GM21619 (cell line): Measurements from ENCODE around the gene IMMP2L.
"Not testable (repeated sequence)": the region's sequence is repeated elsewhere in the genome, so short reads cannot be mapped to it uniquely, and the experiment has no call there.

ENCODE experiments used
- ATAC-seq: cut with Tn5 transposase; IDR thresholded peaks from one replicate; pipeline ENCODE4 v1.9.1; 2021; ENCODE audit not compliant: unreplicated experiment

IMMP2L gene

DNA sequence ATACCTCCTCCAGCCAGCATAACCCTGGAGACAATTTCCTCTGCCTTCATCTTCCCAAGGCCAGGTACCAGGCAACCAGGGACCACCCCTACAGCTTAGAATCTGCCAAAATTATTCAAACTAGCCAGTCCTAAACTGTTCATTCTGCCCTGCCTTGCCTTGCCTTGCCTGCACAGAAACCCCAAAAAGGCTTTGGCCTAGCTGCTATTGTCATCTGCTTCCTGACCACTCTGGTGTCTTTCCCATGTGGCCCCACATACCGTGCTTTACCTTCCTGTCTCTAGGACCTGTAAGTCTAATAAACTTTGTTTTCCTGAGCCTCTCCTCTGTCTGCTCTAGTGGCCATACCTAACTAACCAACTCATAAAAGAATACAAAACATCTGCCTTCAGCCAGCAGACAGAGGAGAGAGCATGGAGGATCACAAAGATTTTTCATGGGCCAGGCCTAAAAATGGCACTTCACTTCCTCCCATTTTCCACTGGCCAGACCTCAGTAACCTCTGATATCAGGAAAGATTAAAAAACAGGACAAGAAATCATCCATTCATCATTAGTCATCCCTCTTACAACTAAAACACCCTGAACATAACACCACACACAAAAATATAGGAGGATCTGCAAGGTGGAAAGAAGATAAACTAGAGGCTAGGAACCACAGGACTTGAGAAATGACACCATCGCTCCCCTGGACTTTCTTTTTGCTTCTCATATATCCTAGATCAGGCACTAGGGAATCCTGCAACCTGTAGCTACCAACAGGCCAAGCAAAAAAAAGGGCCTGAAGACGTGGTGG is 51.5 kb downstream of the IMMP2L start:
- no peak for ATAC-seq

DNA sequence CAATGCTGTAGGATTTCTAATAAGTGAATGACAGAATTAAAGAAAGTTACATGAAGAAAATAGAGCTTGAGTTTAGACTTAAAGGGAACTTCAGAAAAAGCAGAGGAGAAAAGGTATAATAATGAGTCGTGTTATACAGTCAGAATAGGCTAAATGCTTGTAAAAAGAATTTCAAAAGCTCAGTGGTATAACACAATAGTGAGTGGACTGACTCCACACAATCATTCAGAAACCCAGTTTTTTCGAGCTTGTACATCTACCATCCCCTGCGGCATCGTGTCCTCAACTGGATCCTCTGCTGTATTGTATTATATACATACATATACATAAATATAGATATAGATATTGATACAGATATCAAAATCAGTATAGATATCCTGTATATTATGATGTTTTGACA is 52.2 kb downstream of the IMMP2L start:
- no peak for ATAC-seq

DNA sequence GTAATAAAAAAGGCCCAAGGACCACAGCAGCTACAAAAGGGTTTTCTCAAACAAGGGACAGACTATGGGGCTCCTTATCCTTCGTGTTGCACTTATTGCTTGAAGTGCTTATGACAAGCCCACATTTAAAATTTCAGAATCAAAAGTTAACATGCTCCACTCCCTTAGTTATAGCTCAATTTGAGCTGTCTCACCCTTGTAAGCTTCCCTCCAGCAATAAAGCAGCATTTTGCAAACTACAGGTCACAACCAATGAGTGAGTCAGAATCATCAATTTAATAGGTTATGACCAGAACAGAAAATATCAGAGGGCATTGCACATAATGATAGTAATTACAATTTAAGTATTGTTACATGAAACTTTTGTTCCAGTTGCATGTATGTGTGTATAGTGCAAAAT is 53.0 kb downstream of the IMMP2L start:
- ATAC-seq, result no peak

DNA sequence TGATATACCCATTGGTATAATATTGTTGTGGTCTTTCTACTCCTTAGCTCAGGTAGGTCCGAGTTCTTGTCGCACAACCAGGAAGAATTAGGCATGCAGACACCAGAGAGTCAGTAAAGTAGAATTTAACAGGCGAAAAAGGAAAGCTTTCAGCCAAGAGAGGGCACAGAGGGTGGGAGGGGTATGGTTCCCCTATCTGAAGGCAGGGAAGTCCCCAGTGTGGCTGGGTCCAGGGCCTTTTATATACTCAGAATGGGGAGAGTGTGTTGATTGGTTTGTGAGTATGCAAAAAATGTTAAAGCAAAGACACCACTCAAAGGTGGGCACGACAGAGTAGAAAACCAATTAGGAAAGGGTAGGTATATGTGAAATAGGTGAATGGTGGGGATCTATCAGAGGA is 53.9 kb downstream of the IMMP2L start:
- no peak for ATAC-seq

DNA sequence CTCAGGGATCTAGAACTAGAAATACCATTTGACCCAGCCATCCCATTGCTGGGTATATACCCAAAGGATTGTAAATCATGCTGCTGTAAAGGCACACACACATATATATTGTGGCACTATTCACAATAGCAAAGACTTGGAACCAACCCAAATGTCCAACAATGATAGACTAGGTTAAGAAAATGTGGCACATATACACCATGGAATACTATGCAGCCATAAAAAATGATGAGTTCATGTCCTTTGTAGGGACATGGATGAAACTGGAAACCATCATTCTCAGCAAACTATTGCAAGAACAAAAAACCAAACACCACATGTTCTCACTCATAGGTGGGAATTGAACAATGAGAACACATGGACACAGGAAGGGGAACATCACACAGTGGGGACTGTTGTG is 56.9 kb downstream of the IMMP2L start:
- ATAC-seq, result not testable (repeated sequence)

DNA sequence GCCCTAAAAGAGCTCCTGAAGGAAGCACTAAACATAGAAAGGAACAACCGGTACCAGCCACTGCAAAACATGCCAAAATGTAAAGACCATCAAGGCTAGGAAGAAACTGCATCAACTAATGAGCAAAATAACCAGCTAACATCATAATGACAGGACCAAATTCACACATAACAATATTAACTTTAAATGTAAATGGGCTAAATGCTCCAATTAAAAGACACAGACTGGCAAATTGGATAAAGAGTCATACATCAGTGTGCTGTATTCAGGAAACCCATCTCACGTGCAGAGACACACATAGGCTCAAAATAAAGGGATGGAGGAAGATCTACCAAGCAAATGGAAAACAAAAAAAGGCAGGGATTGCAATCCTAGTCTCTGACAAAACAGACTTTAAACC is 60.5 kb downstream of the IMMP2L start:
- ATAC-seq, result not testable (repeated sequence)

DNA sequence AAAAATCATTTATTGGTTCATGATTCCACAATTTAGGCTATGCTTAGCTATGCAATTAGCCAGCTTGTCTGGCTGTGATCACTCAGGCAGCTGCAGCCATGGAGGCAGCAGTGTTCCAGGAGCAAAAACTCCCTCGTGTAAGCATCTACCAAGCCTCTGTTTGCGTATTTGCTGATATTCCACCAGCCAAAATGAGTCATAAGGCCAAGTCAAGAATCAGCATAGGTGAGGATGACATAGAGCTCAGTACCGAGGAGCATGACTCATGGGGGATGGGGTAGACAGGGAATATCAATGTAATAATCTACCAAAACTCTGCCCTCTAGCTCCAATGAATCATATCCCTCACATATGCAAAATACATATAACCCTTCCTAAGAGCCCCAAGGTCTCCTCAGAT is 63.3 kb downstream of the IMMP2L start:
- ATAC-seq, result no peak

DNA sequence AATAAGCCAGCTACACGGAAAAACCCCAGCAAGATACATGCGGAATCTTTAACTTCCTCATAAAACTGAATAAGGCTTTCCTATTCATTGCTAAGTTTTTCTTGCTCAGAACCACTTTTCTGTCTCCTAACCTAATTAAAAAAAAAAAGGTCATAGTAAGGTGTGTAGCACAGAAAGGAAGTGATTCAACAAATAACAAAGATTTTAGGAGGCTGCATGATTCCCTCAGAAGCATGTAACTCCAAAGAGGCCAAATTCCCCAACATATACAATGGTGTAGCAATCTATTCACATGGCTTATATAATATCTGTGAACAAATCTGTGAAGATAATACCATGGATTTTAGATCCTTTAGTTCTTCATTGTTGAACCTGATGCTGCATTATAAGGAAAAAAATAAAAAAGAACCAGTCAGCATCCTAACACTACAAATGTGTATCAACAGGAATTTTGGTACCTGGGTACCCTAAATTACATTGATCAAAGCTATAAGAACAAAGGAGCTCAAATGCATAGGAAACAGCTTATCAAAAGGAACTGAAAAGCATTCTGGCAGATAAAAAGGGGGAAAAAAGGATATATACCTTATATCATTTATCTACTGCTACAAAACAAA is 63.8 kb downstream of the IMMP2L start:
- no peak for ATAC-seq

DNA sequence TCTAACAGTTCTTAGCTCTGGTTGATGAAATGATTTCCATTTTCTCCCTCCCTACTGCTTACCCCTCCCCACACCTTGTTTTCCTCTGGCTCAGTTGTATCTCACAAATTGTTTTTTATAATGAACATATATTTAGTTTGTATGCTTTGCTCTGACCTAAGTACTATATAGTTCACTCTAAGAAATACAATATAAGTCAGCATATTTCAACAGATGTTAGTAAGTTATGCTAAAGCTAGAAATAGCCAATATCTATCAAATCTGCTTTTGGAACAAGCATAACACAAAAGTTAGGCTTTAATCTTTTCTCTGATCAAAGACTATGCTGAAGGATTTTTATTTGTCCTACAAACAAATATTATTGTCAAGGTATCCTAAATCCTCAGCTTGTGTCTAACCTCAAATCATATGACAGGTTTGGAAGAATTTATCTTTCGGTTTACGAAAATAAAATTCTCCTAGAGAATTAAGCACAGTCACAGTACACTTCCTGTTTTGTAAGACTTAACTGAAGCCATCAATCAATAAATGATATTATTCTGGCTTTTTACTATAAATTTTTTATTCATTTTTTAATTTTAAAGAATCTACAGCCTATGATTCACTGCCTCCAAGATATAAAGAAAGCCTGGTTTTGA is 67.0 kb downstream of the IMMP2L start:
- no peak for ATAC-seq

DNA sequence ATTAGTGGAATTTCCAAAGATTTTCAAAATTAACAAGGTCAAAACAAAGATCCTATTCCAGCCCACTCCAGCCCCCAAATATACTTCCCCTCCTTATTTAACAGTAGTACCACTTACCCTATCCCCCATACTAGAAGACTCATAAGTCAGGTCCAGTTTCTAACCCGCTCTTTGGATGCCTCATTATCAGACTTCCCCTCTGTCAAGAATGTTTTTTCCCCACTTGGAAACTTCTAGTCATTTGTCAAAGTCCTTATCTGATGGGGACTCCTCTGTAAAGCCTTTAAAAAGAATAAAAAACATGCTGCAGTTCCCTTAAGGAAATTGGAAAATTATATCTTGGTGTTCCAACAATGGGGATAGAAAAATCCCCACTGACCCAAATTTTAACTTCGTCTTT is 70.1 kb downstream of the IMMP2L start:
- no peak for ATAC-seq

DNA sequence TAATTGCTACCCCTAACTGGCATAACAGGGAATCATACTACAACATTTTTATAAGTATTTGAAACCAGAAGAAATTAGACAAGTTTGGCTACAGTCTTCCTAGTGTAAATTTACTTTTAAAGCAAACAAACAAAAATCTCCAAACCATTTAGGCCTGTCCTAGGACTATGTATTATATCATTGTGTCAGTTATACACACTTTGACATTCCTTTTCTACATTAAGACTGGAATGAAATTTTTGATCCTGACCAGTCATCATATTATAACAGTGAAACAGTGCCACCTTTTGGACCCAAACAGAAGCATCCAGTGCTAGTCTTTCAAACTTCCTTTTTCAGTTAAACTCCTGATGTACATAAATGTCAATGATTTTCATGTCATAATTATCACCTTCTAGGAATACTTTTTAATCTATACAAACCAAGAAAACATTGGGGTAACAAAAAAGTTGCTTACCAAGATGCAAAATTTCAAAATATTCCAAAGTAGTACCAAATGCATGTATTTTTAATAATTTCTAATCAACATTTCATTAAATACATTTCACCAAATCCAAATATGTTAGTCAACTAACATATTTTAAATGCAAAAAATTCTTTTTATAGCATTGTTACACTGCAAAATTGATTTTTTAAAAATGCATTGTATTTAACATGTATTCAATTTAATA is 75.7 kb downstream of the IMMP2L start:
- peak; percentile 82 for ATAC-seq

DNA sequence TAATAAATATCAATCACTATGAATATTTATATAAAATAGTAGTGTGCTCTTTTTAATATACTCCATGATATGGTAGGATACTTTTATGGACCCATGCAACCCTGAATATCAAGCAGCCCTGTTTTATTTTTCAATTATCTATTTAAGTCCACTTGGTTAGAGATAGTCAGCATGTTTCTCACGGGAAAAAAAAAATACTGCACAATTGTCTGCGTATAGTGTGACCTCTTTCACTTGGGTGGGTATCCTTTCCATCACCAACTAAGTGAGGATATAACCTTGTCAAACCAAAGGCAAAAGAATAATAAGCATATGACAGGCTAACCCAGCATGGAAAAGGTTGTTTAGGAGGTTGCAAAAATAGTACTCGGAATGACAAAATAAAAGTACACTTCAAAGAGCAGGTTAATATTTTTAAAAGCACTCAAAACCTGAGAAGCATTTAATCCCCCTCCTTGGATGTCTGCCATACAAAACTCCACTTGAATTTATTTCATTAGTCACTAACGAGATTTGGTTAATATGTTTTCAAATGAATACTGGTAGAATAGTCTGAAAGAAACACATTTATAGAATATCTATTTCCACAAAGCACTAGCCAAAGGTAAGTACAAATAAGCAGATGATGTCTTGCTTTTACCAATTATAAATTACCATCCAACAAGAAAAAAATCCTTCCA is 76.5 kb downstream of the IMMP2L start:
- no peak for ATAC-seq

DNA sequence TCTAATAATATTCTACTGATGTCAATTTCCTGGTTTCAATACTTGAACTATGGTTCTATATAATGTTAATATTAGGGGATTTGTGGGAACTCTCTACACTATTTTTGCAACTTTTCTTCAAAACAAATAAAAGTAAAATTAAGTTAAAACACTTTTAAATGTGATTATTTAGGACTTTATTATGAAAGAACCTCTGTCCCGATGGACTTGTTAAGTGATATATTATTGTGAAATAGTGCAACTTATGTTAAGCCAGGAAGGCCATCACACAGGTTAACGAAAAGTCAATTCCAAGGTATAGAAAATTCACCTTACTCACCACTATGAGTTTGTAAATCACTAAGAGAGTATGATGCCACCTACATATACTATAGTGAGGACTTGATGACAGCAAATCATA is 79.2 kb downstream of the IMMP2L start:
- no peak for ATAC-seq

DNA sequence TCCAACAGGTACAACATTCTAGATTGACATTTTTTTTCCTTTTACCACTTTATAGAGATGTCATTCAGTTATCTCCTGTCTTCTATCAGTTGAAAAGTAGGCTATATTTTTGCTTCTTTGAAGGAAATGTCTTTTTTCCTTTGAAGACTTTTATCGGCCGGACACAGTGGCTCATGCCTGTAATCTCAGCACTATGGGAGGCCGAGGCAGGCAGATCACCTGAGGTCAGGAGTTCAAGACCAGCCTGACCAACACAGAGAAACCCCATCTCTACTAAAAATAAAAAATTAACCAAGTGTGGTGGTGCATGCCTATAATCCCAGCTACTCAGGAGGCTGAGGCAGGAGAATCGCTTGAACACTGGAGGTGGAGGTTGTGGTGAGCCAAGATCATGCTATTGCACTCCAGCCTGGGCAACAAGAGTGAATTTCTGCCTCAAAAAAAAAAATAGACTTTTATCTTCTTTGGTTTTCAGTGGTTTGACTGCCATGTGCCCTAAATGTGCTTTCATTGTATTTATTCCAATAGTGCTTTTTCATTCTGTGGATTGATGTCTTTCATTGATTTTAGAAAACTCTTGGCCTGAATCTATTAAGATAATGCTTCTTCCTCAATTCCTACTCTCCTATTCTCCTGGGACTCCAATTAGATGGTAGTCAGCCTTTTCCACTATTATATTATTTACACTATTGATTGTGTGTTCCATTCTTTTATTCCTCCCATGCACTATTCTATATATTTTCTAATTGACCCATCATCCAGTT is 84.6 kb downstream of the IMMP2L start:
- ATAC-seq, result no peak

DNA sequence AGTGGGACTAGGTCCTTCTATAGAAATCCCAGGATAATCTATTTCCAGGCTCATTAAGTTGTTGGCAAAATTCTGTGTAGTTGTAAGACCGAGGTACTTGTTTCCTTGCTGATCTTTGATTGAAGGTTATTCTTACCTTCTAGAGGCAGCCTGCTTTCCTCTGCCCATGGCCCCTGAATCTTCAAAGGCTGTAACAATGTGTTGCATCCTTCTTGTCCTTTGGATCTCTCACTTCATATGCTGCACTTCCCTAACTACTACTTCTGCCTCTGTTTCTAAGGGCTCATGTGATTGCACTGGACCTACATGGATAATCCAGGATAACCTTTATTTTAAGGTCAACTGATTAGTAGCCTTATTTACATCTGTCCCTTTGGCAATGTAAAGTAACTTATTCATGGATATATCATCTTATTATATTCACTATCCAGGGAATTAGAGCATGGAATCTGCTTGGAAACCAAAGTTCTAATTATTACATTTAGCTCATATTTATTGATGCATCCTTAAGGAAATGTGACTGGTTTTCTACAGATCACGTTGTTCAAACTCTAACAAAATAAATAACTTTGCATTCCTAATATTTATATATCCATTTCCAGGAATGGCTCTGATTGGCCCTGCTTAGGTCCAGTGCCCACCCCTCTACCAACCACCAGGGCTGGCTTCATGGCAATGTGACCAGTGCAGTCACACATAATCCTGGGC is 85.6 kb downstream of the IMMP2L start:
- no peak for ATAC-seq

DNA sequence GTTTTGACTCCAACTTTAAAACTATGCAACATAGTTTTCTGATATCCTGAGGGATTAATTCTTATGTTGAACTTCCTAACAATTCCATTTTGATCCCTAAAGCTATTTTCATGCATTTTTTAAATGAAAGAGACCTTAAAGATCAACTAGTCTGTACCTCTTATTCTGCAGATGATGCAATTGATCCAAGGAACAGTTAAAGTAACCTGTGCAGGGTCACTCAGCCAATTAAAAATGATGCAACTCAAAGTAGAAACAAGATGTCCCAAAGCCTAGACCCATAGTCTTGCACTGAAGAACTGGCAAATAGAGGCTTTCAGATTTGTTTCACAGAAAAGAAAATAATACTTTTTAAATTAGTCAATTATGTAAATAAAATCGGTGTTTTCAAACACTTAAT is 86.3 kb downstream of the IMMP2L start:
- ATAC-seq, result no peak

DNA sequence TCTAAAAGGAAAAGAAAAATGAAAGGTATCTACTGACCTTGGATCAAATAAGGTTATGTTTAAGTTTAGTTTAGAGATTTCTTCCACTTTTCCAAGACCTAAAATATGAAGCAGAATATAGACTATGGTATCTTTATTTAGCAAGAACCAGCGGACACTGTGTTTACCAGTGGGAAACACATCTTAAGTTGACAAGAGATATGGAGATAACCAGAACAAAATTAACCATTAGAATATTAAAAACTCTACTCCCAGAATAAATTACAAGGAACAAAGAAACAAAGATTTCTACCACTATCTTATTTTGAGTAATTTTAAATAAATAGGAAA is 86.9 kb downstream of the IMMP2L start:
- no peak for ATAC-seq

DNA sequence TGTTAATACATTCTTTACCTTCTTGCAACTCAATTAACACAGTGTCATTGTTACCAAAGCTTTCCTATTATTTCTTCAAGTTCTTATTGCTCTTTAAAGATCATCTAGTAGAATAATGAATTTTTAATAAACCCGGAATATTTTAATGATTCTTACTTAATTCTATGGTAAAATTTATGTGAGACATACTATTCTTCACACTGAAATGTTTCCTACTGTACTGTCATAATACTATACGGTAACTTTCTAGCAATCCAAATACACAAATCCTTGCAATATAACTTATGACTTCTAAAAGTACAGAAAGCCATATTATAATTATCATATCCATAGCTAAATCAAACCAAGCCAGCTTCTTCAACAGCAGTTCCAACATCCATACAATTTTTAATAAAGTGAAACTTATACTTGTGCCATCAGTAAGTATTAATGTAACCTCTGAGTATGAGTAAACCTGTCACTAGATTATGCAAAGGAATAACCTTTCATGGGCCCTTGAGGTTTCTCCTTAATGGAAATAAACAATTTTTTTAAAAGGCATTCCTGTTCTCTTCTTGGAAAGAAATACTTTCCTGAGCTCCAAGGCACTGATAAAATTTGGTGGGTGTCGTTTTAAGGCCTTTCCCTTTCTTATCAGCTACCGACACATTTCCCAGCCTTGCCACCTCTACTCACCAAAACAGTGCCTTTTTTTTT is 87.4 kb downstream of the IMMP2L start:
- no peak for ATAC-seq

DNA sequence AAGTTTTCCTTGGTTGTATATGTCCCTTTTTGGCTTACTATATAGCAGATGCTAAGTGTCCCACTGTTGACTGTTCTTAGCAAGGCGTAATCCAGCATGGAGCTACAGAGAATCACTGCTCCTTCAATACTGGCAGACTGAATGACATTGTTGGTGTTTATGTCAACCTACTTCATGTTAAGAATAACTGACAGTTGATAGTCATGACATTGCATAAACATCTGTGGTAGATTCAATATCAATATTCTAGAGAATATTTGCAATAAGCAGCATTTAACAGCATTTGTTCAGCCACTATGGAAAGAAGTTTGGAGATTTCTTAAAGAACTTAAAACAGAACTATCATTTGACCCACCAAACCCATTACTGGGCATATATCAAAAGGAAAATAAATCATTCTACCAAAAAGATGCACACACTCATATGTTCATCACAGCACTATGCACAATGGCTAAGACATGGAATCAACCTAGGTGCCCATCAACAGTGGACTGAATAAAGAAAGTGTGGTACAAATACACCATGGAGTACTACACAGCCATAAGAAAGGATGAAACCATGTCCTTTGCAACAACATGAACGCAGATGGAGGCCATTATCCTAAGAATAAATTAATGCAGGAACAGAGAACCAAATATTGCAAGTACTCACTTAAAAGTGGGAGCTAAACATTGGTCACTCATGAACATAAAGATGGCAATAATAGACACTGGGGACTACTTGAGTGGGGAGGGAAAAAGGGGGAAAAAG is 88.7 kb downstream of the IMMP2L start:
- no peak for ATAC-seq
